ENCODE measurements around the gene SCUBE1.
A peak's percentile ranks its signal among the peaks of the same experiment; 100 is the strongest.

Gene SCUBE1

DNA sequence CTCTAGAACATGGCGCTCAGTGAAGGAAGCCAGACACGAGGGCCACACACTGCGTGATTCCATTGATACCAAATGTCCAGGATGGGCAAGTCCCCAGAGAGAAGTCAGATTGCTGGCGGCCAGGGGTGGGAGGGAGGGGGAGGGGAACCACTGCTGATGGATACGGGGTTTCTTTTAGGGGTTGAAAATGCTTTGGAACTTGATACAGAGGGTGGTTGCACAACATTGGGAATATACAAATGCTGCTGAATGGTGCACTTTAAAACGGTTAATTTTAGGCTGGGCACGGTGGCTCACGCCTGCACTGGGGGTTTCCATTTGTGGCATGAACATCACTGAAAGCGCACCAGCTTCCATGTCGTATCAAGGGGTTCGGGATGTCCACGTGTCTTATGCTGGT lies 186.8 kb downstream of the SCUBE1 start:
- DNase-seq (ENCODE audit: low spot score in 2 of 2), result no peak
- Mint-ChIP-seq H3K4me3 (no peak overlapping the region), H3K27me3 (peaks cover 2% of the 10 kb centered on the region), H3K27ac (no peak overlapping the region), H3K9me3 (no peaks in the 10 kb centered on the region), H3K4me1 (peaks cover 18% of the 10 kb centered on the region), H3K36me3 (no peaks in the 10 kb centered on the region)
- no peak for ATAC-seq (ENCODE audit: low read depth)

DNA sequence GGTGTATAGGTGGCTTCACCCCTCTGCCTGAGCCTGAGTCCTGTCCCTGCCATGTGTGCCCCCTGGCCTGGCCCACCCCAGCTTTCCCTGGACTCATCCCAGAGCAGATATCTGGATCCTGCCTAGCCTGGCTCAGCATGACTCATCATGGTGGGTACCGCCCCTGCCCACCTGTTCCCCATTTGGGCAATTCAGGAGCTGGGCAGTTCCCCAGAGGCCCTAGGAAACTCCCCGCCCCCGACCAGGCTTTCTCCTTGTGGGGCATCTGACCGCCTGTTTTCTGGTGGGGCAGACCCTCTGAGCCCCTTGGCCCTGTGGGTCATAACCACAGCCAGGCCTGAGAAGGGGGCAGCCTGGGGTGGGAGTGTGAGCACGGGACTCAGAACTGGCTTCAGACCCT lies 187.4 kb downstream of the SCUBE1 start:
- Mint-ChIP-seq H3K27me3 (peaks cover 5% of the 10 kb centered on the region), H3K9me3 (no peaks in the 10 kb centered on the region), H3K27ac (no peak overlapping the region), H3K4me1 (peaks cover 22% of the 10 kb centered on the region), H3K36me3 (no peaks in the 10 kb centered on the region), H3K4me3 (no peak overlapping the region)
- ATAC-seq (ENCODE audit: low read depth) (no peak), DNase-seq (ENCODE audit: low spot score in 2 of 2) (no peak)

DNA sequence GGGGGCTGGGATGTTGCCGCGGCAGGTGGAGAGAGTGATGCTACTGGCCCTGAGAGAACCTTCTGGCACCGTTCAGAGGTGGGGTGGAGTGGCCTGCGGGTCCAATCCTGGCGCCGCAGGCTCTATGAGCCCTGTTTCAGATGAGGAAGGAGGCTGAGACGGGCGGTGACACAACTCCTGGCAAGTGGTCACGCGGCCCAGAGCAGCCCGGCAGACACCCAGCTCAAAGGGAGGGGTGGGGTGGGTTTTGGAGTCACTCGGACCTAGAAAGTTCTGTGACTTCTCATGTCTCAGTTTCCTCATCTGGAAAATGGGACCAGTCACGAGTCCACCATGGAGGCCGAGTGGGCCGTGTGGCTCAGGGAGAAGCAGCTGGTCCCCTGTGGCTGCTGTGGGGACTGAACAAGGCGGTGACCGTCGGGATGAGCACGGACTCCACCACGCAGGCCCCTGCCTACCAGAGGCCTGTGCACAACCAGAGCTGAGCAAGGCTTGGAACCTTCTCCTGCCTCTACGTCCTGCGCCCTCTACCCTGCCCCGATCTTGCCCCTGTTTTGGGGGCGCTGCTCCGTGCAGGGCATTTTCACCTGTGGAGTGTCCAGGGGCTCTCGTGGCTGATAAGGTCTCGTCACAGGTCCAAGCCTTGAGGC lies 188.2 kb downstream of the SCUBE1 start:
- H3K36me3 Mint-ChIP-seq, result no peaks in the 10 kb centered on the region
- no peak overlapping the region for H3K4me3 Mint-ChIP-seq
- ATAC-seq (ENCODE audit: low read depth) (no peak), DNase-seq (ENCODE audit: low spot score in 2 of 2) (no peak)
- H3K27me3 Mint-ChIP-seq, result peaks cover 5% of the 10 kb centered on the region
- H3K27ac Mint-ChIP-seq, result no peak overlapping the region
- H3K9me3 Mint-ChIP-seq, result no peaks in the 10 kb centered on the region
- H3K4me1 Mint-ChIP-seq, result peaks cover 26% of the 10 kb centered on the region

DNA sequence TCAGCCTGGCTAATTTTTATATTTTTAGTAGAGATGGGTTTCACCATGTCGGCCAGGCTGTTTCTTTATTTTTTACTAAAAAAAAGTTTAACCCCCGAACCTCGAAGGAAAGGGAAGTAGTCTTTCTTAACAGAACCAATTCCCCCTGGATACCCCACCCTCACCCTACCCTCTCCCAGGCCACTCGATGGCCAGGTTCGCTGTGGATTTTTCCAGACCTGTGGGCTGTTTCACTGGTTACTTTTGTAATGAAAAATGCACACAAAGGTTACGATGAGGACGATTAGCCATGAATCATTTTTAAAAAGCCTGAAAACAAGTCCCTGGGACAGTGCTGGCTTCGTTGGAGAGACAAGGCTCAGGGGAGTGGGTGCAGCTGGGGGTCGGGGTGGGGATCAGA lies 189.3 kb downstream of the SCUBE1 start:
- no peak overlapping the region for H3K27ac Mint-ChIP-seq
- ATAC-seq (ENCODE audit: low read depth) (no peak), DNase-seq (ENCODE audit: low spot score in 2 of 2) (no peak)
- H3K9me3 Mint-ChIP-seq, result no peaks in the 10 kb centered on the region
- no peaks in the 10 kb centered on the region for H3K36me3 Mint-ChIP-seq
- H3K27me3 Mint-ChIP-seq, result peaks cover 5% of the 10 kb centered on the region
- peaks cover 26% of the 10 kb centered on the region for H3K4me1 Mint-ChIP-seq
- H3K4me3 Mint-ChIP-seq, result peak overlapping the region; percentile 53

DNA sequence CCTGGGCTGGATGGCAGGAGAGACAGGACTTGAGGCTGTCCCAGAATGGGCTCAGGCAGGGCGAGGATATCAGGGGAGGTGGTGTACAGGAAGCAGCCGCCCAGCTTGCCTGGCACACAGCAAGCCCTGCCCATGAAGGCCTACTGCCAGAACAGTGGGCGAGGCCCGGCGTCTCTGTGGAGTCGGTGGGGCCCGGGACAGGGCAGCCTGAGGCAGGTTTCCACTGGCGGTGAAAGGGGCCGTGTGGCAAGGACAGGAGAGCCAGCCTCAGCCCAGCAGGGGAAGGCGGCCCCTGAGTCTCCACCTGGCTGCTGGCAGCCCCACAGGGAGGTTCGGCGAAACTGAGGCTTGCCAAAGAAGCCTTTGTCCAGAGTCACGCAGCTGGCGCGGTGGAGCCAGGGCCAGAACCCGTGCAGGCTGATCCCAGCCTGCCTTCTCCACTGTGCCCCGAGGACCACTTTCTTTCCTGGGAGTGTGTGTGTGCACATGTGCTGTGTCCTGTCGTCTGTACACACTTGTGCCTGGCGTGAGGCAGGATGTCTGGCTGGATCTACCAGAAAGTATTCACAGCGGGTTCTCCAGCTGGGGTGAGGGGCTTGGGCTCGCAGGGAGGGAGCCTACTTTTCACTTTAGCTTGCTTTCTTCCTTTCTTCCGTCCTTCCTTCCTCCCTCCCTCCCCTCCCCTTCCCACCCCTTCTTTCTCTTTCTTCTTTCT lies 190.7 kb downstream of the SCUBE1 start:
- peak overlapping the region; percentile 88 for H3K4me3 Mint-ChIP-seq
- H3K27ac Mint-ChIP-seq, result no peak overlapping the region
- DNase-seq (ENCODE audit: low spot score in 2 of 2) (peak in 1 of 2 donors; percentile 51), ATAC-seq (ENCODE audit: low read depth) (peak; percentile 69)
- no peaks in the 10 kb centered on the region for H3K9me3 Mint-ChIP-seq
- H3K4me1 Mint-ChIP-seq, result peaks cover 28% of the 10 kb centered on the region
- H3K36me3 Mint-ChIP-seq, result no peaks in the 10 kb centered on the region
- peaks cover 5% of the 10 kb centered on the region for H3K27me3 Mint-ChIP-seq

DNA sequence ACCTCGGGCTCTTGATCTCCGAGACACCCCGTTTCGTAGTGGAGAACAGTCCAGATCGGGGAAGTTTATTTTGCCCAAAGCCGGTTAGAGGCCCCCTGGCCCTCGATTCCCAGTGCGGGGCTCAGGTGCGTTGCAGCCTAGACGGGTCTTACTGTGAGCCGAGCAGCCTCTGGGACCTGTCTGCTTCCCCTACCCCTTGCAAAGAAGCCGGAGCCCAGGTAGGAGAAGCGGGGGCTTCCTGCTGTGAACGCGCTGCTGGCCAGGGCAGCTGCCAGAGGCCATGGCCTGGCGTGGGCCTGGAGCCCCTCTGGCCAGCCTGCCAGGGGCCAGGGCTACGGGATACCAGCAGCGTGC lies 191.2 kb downstream of the SCUBE1 start:
- DNase-seq (ENCODE audit: low spot score in 2 of 2), result no peak
- H3K27ac Mint-ChIP-seq, result no peak overlapping the region
- no peaks in the 10 kb centered on the region for H3K9me3 Mint-ChIP-seq
- H3K36me3 Mint-ChIP-seq, result no peaks in the 10 kb centered on the region
- H3K4me3 Mint-ChIP-seq, result peak overlapping the region; percentile 88
- H3K27me3 Mint-ChIP-seq, result peaks cover 5% of the 10 kb centered on the region
- ATAC-seq (ENCODE audit: low read depth), result peak; percentile 17
- peaks cover 32% of the 10 kb centered on the region for H3K4me1 Mint-ChIP-seq

DNA sequence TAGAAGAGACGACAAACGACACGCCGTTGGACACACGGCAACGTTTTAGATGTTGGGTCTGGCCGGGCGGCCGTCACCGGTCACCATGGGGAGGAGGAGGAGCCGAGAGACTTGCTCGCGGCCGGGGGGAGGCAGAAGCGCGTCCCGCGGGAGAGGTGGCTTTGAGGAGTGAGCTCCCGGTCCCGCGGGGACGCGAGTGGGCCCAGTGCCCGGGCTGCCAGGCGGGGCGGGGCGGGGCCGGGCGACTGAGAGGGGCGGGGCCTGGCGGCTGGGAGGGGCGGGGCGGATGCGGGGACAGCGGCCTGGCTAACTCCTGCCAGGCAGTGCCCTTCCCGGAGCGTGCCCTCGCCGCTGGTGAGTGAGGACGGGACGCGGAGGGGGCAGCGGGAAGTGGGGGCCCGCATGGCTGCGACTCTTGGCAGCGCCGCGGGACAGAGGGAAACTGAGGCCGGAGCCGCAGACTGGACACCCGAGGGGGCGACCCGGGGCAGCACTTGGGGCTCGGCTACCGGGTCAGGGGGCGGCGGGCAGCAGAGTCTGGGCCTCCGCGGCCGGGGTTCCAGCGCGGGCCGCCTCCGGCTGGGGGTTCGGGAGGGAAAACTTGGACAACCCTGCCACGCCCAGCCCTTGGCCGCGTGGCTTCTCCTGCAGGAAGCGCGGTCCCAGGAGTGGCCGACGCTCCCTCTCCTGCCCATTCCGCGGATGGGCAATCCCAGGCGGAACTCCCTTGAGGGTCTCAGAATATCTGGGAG lies 191.7 kb downstream of the SCUBE1 start, which contains the start of gene TSPO:
TSPO (plus strand) TSS at position 309 of the 752 bp plus-strand sequence. CDS start 7,680 bp downstream, outside the sequence.
- H3K9me3 Mint-ChIP-seq, result no peaks in the 10 kb centered on the region
- DNase-seq (ENCODE audit: low spot score in 2 of 2), result peak; percentile 27 to 65
- H3K27me3 Mint-ChIP-seq, result peaks cover 5% of the 10 kb centered on the region

DNA sequence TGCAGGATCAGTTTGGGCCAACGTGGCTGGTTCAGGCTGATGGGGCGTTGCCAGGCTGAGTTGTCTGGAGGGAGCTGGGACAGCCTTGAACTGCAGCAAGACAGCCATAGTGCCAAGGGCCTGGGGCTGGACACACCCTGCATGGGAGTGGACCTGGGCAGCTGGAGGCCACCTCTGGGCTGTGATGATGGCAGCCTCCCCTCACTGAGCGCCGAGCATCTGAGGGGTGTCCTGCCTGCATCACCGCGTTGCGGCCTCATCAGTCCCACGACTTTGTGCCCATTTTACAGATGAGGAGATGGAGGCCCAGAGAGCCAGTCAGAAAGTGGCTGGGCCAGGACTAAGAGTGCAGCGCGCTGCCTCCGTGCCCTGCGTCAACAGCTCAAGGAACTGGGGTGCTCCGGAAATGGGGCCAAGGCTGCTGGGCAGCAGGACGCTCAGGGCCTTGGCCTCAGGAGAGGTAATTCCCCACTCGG lies 192.4 kb downstream of the SCUBE1 start:
- DNase-seq (ENCODE audit: low spot score in 2 of 2) (no peak), ATAC-seq (ENCODE audit: low read depth) (no peak)
- Mint-ChIP-seq H3K4me3 (peak overlapping the region; percentile 93), H3K9me3 (no peaks in the 10 kb centered on the region), H3K27me3 (peaks cover 5% of the 10 kb centered on the region), H3K4me1 (peaks cover 35% of the 10 kb centered on the region), H3K36me3 (no peaks in the 10 kb centered on the region), H3K27ac (peak overlapping the region; percentile 38)

More for the DNA sequence above, 191.7 kb downstream of the SCUBE1 start, which contains the start of gene TSPO:
- Mint-ChIP-seq H3K4me3 (peak within 1 kb of the TSS; percentile 93), H3K4me1 (peaks cover 34% of the 10 kb centered on the region), H3K36me3 (no peaks in the 10 kb centered on the region), H3K27ac (peak within 1 kb of the TSS; percentile 38)
- ATAC-seq (ENCODE audit: low read depth), result peak; percentile 48

DNA sequence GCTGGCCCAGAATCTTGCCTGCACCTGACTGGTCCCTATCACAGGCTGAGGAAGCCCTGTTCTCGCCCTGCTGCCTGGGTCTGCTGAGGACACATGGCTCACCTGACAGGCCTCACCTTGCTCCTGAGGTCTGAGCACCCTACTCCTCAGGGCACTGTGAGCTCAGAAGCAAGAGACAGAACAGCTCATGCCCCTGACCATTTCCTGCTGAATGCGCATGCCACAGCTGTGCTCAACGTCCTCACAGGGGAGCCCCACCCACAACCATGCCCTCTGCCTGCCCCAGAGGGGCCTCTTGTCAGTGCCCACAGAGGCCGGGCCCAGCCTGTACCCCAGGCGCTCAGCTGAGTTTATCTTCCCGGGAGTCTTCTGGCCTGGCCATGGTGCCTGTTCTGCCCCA lies 194.6 kb downstream of the SCUBE1 start:
- Mint-ChIP-seq H3K36me3 (no peaks in the 10 kb centered on the region), H3K9me3 (no peaks in the 10 kb centered on the region), H3K27ac (no peak overlapping the region), H3K27me3 (peaks cover 5% of the 10 kb centered on the region), H3K4me3 (no peak overlapping the region), H3K4me1 (peaks cover 40% of the 10 kb centered on the region)
- no peak for ATAC-seq (ENCODE audit: low read depth)
- DNase-seq (ENCODE audit: low spot score in 2 of 2), result no peak

DNA sequence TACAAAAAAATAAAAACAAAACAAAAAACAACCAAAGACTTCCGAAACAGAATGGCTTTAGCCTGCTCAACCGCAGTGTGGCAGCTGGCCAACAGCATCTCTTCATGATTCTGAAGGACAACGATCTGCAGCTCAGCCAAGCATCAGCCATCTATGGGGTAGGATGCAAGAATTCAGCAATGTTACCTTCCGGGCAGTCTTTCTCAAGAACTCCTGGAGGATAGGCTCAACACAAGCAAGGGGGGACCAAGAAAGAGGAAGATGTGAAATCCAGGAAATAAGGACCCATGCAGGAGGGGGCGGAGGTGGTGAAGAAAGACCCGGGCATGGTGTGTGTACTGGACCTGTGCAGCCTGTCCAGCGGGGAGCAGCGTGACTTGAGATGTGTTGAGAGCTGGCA lies 195.4 kb downstream of the SCUBE1 start:
- peak overlapping the region; percentile 25 for H3K4me3 Mint-ChIP-seq
- ATAC-seq (ENCODE audit: low read depth), result no peak
- no peaks in the 10 kb centered on the region for H3K9me3 Mint-ChIP-seq
- no peak overlapping the region for H3K27ac Mint-ChIP-seq
- H3K36me3 Mint-ChIP-seq, result no peaks in the 10 kb centered on the region
- peaks cover 3% of the 10 kb centered on the region for H3K27me3 Mint-ChIP-seq
- H3K4me1 Mint-ChIP-seq, result peaks cover 40% of the 10 kb centered on the region
- no peak for DNase-seq (ENCODE audit: low spot score in 2 of 2)

All from memory B cell (primary cell).